ENCODE data around the gene C1orf105. TPM values are rescaled to one million over a fixed set of nuclear protein-coding genes. Genes with fewer than 3 reads are reported as not detected.
A peak's percentile ranks its signal among the peaks of the same experiment; 100 is the strongest.

The C1orf105 gene
- total RNA-seq, 2 experiments from 2014 or later: not detected

- DNase-seq (no peak), ATAC-seq (no peak)
- Mint-ChIP-seq H3K36me3 (ENCODE audit: low read depth) (no peaks in the 10 kb centered on the region), H3K4me1 (ENCODE audit: low read depth) (peaks cover 31% of the 10 kb centered on the region), H3K9me3 (ENCODE audit: insufficient read depth) (no peaks in the 10 kb centered on the region), H3K4me3 (no peak overlapping the region), H3K27ac (no peak overlapping the region), H3K27me3 (ENCODE audit: low read depth) (no peaks in the 10 kb centered on the region)
- ChIA-PET CTCF (interaction anchor here (0.9 to 4.6 kb wide), 7 partner anchors 9 to 708 kb away, joined by 3 to 27 read pairs (median 4); partner anchors contain the start of gene VAMP4), POLR2A (no interaction called here)
Measured at GRCh38 chr1:172448995-172449584, 28.6 kb downstream of the C1orf105 start.

GRCh38 chr1:172449585-172450523 is 29.4 kb downstream of the C1orf105 start:
- ATAC-seq (peak; percentile 92), DNase-seq (peak; percentile 60)
- POLR2A ChIA-PET: no interaction called here
- Mint-ChIP-seq H3K36me3 (ENCODE audit: low read depth) (no peaks in the 10 kb centered on the region), H3K27ac (no peak overlapping the region), H3K27me3 (ENCODE audit: low read depth) (no peaks in the 10 kb centered on the region), H3K9me3 (ENCODE audit: insufficient read depth) (no peaks in the 10 kb centered on the region), H3K4me3 (no peak overlapping the region), H3K4me1 (ENCODE audit: low read depth) (peaks cover 25% of the 10 kb centered on the region)
- CTCF ChIA-PET: interaction anchor here (0.6 to 4.6 kb wide), 17 partner anchors 9 to 709 kb away, joined by 3 to 27 read pairs (median 4); partner anchors contain the start of genes SUCO and VAMP4

- Mint-ChIP-seq H3K4me1 (ENCODE audit: low read depth) (peaks cover 24% of the 10 kb centered on the region), H3K36me3 (ENCODE audit: low read depth) (no peaks in the 10 kb centered on the region), H3K27me3 (ENCODE audit: low read depth) (no peaks in the 10 kb centered on the region), H3K27ac (no peak overlapping the region), H3K4me3 (no peak overlapping the region), H3K9me3 (ENCODE audit: insufficient read depth) (no peaks in the 10 kb centered on the region)
- ATAC-seq: no peak
- ChIA-PET CTCF (interaction anchor here (0.6 to 4.6 kb wide), 18 partner anchors 8 to 709 kb away, joined by 3 to 27 read pairs (median 4); partner anchors contain the start of genes SUCO and VAMP4), POLR2A (no interaction called here)
- no peak for DNase-seq
Measured at GRCh38 chr1:172450524-172450885, 30.0 kb downstream of the C1orf105 start.

GRCh38 chr1:172451002-172451443 is 30.5 kb downstream of the C1orf105 start:
- ATAC-seq: no peak
- ChIA-PET POLR2A (no interaction called here), CTCF (interaction anchor here (0.9 to 4.6 kb wide), 17 partner anchors 7 to 448 kb away, joined by 3 to 27 read pairs (median 6); partner anchors contain the start of genes PIGC and SUCO)
- Mint-ChIP-seq H3K27me3 (ENCODE audit: low read depth) (no peaks in the 10 kb centered on the region), H3K9me3 (ENCODE audit: insufficient read depth) (no peaks in the 10 kb centered on the region), H3K36me3 (ENCODE audit: low read depth) (no peaks in the 10 kb centered on the region), H3K4me1 (ENCODE audit: low read depth) (peaks cover 24% of the 10 kb centered on the region), H3K4me3 (no peak overlapping the region), H3K27ac (no peak overlapping the region)
- no peak for DNase-seq

GRCh38 chr1:172452536-172453152 is 32.2 kb downstream of the C1orf105 start:
- Mint-ChIP-seq H3K36me3 (ENCODE audit: low read depth) (no peaks in the 10 kb centered on the region), H3K4me1 (ENCODE audit: low read depth) (peaks cover 24% of the 10 kb centered on the region), H3K9me3 (ENCODE audit: insufficient read depth) (no peaks in the 10 kb centered on the region), H3K27me3 (ENCODE audit: low read depth) (no peaks in the 10 kb centered on the region), H3K4me3 (no peak overlapping the region), H3K27ac (no peak overlapping the region)
- ATAC-seq (no peak), DNase-seq (no peak)
- ChIA-PET CTCF (interaction anchor here (0.8 to 4.6 kb wide), 4 partner anchors 9 to 450 kb away, joined by 3 to 27 read pairs (median 11); partner anchors contain the start of gene PIGC), POLR2A (no interaction called here)

- Mint-ChIP-seq H3K4me1 (ENCODE audit: low read depth) (peaks cover 24% of the 10 kb centered on the region), H3K27ac (no peak overlapping the region), H3K27me3 (ENCODE audit: low read depth) (no peaks in the 10 kb centered on the region), H3K36me3 (ENCODE audit: low read depth) (no peaks in the 10 kb centered on the region), H3K9me3 (ENCODE audit: insufficient read depth) (no peaks in the 10 kb centered on the region), H3K4me3 (no peak overlapping the region)
- POLR2A ChIA-PET: no interaction called here
- ATAC-seq (no peak), DNase-seq (no peak)
- CTCF ChIA-PET: interaction anchor here (0.8 to 4.6 kb wide), 4 partner anchors 9 to 451 kb away, joined by 3 to 27 read pairs (median 10); partner anchors contain the start of gene PIGC
Measured at GRCh38 chr1:172453153-172453545, 32.7 kb downstream of the C1orf105 start.

- H3K27me3 Mint-ChIP-seq (ENCODE audit: low read depth): no peaks in the 10 kb centered on the region
- ATAC-seq (no peak), DNase-seq (no peak)
- CTCF ChIA-PET: interaction anchor here (1.5 to 4.6 kb wide), 2 partner anchors 9 to 10 kb away, joined by 3 to 18 read pairs; partner anchors contain the start of gene PIGC
- no peaks in the 10 kb centered on the region for H3K36me3 Mint-ChIP-seq (ENCODE audit: low read depth)
- H3K27ac Mint-ChIP-seq: no peak overlapping the region
- H3K4me3 Mint-ChIP-seq: no peak overlapping the region
- no peaks in the 10 kb centered on the region for H3K9me3 Mint-ChIP-seq (ENCODE audit: insufficient read depth)
- POLR2A ChIA-PET: no interaction called here
- H3K4me1 Mint-ChIP-seq (ENCODE audit: low read depth): peaks cover 24% of the 10 kb centered on the region
Measured at GRCh38 chr1:172453607-172454006, 33.1 kb downstream of the C1orf105 start.

- peaks cover 12% of the 10 kb centered on the region for H3K27me3 Mint-ChIP-seq (ENCODE audit: low read depth)
- ChIA-PET POLR2A (no interaction called here), CTCF (interaction anchor here (4.6 kb wide), 1 partner anchor 12 kb away, joined by 18 read pairs; the partner anchor contains the start of gene PIGC)
- no peak for DNase-seq
- no peak for ATAC-seq
- H3K4me3 Mint-ChIP-seq: no peak overlapping the region
- H3K4me1 Mint-ChIP-seq (ENCODE audit: low read depth): peaks cover 12% of the 10 kb centered on the region
- H3K9me3 Mint-ChIP-seq (ENCODE audit: insufficient read depth): no peaks in the 10 kb centered on the region
- H3K36me3 Mint-ChIP-seq (ENCODE audit: low read depth): no peaks in the 10 kb centered on the region
- no peak overlapping the region for H3K27ac Mint-ChIP-seq
Measured at GRCh38 chr1:172455451-172455850, 35.0 kb downstream of the C1orf105 start.

GRCh38 chr1:172456344-172456769 is 35.9 kb downstream of the C1orf105 start:
- Mint-ChIP-seq H3K27me3 (ENCODE audit: low read depth) (peaks cover 12% of the 10 kb centered on the region), H3K36me3 (ENCODE audit: low read depth) (no peaks in the 10 kb centered on the region), H3K9me3 (ENCODE audit: insufficient read depth) (no peaks in the 10 kb centered on the region), H3K27ac (no peak overlapping the region), H3K4me1 (ENCODE audit: low read depth) (peaks cover 3% of the 10 kb centered on the region), H3K4me3 (no peak overlapping the region)
- no peak for ATAC-seq
- CTCF ChIA-PET: interaction anchor here (1.4 kb wide), 1 partner anchor 13 kb away, joined by 3 read pairs; no protein-coding TSS in a partner anchor
- POLR2A ChIA-PET: no interaction called here
- DNase-seq: no peak

GRCh38 chr1:172457479-172458130 is 37.1 kb downstream of the C1orf105 start:
- Mint-ChIP-seq H3K4me3 (no peak overlapping the region), H3K9me3 (ENCODE audit: insufficient read depth) (no peaks in the 10 kb centered on the region), H3K36me3 (ENCODE audit: low read depth) (no peaks in the 10 kb centered on the region), H3K27me3 (ENCODE audit: low read depth) (peaks cover 12% of the 10 kb centered on the region), H3K27ac (no peak overlapping the region), H3K4me1 (ENCODE audit: low read depth) (peaks cover 3% of the 10 kb centered on the region)
- DNase-seq (no peak), ATAC-seq (no peak)
- POLR2A ChIA-PET: no interaction called here
- CTCF ChIA-PET: interaction anchor here (1.4 to 2.0 kb wide), 3 partner anchors 8 to 14 kb away, joined by 3 to 6 read pairs (median 5); no protein-coding TSS in a partner anchor

GRCh38 chr1:172460177-172460576 is 39.7 kb downstream of the C1orf105 start:
- ATAC-seq: no peak

More at GRCh38 chr1:172460177-172460576, 39.7 kb downstream of the C1orf105 start:
- ChIA-PET POLR2A (no interaction called here), CTCF (interaction anchor here (1.1 to 1.8 kb wide), 4 partner anchors 10 to 458 kb away, joined by 3 to 11 read pairs (median 5); partner anchors contain the start of gene PIGC)
- Mint-ChIP-seq H3K27me3 (ENCODE audit: low read depth) (peaks cover 16% of the 10 kb centered on the region), H3K9me3 (ENCODE audit: insufficient read depth) (no peaks in the 10 kb centered on the region), H3K27ac (no peak overlapping the region), H3K4me3 (no peak overlapping the region), H3K36me3 (ENCODE audit: low read depth) (no peaks in the 10 kb centered on the region), H3K4me1 (ENCODE audit: low read depth) (peaks cover 9% of the 10 kb centered on the region)
- no peak for DNase-seq

All from activated CD8-positive, alpha-beta T cell treated with anti-CD3 and anti-CD28 coated beads, Interleukin-2, amount 10 ng/mL, durations not matched to agents 7 days and 5 days (primary cell).